OCI-LY3 (cell line): ENCODE data around the gene CSF2RB.

Source experiments
- CTCF ChIP-seq: fragments of 200-600, 300-600 bp; sonication (generic); IDR thresholded peaks from 2 replicates; pipeline ENCODE4 v1.5.1; 2014; ENCODE audit warnings: antibody characterized with exemption, low read length, low read depth
- EZH2phosphoT487 ChIP-seq: fragments of 200-600 bp; shearing (Covaris generic); IDR thresholded peaks from 2 replicates; pipeline ENCODE4 v1.6.1; 2018; ENCODE audit warnings: antibody characterized with exemption, mixed run types, low read depth

- TF ChIP-seq CTCF: no peak
- TF ChIP-seq EZH2phosphoT487: no peak
Observed at GRCh38 chr22:36988075-36988832, 74.8 kb downstream of the CSF2RB start.
